Measurements from ENCODE around the gene WDR82.

DNA sequence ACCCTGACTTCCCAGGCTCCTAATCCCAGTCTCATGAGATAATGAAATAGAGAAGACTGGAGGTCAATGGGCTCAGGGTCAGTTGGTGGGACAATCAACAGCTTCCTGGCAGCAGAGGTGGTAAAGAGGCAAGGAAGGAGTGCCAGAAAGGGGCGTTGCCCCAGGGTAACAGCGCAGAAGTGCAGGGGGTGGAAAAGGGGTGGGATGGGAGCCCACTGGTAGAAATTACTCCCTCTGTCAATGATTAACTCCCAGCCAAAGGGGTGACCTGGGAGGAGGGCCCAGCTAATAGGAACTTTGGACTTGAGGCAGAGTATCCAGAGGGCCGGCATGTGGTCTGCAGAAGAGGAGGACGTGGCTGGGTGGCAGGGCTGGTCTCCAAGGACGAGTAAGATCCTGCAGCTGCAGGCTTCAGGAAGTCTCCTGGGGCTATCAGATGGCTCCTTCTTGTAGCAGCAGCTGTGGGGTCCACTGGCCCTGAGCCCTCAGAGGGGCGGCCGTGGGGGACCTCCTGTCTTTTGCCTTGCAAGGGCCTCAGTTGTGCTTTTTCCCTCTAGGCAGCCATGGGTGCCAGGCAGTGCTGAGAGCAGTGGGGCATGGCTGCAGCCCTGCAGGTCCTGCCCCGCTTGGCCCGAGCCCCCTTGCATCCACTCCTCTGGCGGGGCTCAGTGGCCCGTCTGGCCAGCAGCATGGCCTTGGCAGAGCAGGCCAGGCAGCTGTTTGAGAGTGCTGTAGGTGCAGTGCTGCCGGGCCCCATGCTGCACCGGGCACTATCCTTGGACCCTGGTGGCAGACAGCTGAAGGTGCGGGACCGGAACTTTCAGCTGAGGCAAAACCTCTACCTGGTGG lies 11.5 kb upstream of the WDR82 start:
- TF ChIP-seq, protein P1, sequence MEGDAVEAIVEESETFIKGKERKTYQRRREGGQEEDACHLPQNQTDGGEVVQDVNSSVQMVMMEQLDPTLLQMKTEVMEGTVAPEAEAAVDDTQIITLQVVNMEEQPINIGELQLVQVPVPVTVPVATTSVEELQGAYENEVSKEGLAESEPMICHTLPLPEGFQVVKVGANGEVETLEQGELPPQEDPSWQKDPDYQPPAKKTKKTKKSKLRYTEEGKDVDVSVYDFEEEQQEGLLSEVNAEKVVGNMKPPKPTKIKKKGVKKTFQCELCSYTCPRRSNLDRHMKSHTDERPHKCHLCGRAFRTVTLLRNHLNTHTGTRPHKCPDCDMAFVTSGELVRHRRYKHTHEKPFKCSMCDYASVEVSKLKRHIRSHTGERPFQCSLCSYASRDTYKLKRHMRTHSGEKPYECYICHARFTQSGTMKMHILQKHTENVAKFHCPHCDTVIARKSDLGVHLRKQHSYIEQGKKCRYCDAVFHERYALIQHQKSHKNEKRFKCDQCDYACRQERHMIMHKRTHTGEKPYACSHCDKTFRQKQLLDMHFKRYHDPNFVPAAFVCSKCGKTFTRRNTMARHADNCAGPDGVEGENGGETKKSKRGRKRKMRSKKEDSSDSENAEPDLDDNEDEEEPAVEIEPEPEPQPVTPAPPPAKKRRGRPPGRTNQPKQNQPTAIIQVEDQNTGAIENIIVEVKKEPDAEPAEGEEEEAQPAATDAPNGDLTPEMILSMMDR (IDR thresholded peaks at IDR 0.05; ENCODE audit: low read depth, low read length), result no peak
- TF ChIP-seq EZH2phosphoT487 (IDR thresholded peaks at IDR 0.05; ENCODE audit: low read depth), result no peak
